HG03571 (cell line): ENCODE results near the gene PDPK1.
"Not testable (repeated sequence)": the region's sequence is repeated elsewhere in the genome, so short reads cannot be mapped to it uniquely, and the experiment has no call there.

ENCODE experiments used
- ATAC-seq: cut with Tn5 transposase; IDR thresholded peaks from one replicate; pipeline ENCODE4 v1.9.1; 2021; ENCODE audit not compliant: unreplicated experiment

The PDPK1 gene

GRCh38 chr16:2610781-2611498, 73.1 kb downstream of the PDPK1 start:
- no peak for ATAC-seq

GRCh38 chr16:2611499-2611862, 73.7 kb downstream of the PDPK1 start:
- no peak for ATAC-seq

GRCh38 chr16:2611877-2612276, 74.1 kb downstream of the PDPK1 start:
- not testable (repeated sequence) for ATAC-seq

DNA sequence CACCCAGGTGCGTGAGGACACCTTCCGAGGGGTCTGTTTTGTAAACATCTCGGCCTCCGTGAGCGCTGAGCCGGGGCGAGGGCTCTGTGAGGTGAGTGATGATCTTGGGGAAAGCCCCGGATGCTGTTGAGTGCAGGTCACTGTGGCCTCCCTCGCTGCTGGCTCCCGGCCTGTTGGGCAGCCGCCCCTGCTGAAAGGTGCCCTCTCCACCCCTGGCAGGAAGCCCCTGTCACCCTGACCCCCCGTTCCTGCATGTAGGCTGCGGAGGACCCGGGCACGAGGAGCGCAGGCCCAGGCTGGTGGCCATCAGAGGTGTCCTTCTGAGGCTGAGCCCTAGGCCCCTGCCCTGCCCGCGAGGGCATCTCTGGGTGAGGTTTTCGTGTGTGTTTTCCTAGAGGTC, 75.4 kb downstream of the PDPK1 start:
- not testable (repeated sequence) for ATAC-seq

- no peak for ATAC-seq
Measured at GRCh38 chr16:2614761-2615191, 77.0 kb downstream of the PDPK1 start.

GRCh38 chr16:2618964-2619363, 81.1 kb downstream of the PDPK1 start:
- ATAC-seq: not testable (repeated sequence)

DNA sequence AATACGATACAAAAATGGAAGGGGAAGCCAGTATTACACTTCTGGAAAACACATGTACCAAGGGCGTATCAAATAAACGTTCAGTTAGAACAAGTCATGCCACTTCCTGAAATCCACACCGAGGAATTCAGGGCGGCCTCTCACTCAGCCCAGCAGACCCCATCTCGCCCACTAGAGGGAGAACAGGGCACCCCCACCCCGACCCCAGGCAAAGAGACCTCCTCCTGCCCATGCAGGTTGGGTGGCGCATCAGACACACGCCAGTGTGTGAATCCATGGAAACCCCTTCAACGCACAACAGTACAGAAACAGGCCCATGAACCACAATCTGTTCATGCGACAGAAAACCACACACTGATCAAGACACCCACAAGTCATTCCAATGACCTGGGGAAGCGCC, 81.8 kb downstream of the PDPK1 start:
- not testable (repeated sequence) for ATAC-seq

- not testable (repeated sequence) for ATAC-seq
Measured at GRCh38 chr16:2620870-2621269, 83.0 kb downstream of the PDPK1 start.

DNA sequence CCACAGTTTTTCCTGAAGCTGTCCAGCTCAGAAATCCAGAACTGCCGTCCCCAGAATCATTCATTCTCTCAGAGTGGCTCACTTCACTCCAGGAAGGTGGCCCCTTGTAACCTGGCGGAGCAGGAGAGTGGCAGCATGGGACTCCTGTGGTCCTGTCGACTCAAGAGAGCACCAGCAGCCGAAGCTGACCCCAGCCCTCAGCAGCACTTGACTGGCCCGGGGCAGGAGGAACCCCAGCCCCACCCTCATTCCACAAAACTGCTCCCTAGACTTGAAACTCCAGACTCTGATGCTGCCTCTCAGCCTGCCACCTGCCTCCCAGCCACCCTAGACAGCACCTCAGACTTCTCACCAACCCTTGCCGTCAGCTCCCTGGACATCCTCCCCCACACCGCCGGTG, 83.6 kb downstream of the PDPK1 start:
- not testable (repeated sequence) for ATAC-seq

GRCh38 chr16:2627075-2627474, 89.3 kb downstream of the PDPK1 start:
- ATAC-seq: not testable (repeated sequence)

DNA sequence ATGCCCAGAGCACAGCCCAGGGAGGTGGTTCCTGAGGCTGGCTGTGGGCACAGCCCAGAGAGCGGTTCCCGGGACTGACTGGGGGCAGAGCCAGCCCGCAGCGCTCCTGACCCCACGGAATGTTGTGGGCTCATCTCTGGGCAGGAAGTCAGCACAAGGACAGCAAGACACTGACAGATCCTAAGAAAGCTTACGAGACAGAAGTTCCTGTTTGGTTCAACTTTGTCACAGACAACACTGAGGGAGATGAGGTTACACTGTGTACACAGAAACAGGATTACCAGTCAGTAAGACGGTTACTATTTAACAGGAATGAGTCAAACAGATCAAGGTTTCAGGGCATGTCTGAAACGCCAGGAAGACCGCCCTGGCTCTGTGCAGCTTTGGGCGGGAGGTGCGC, 93.4 kb downstream of the PDPK1 start:
- not testable (repeated sequence) for ATAC-seq

GRCh38 chr16:2632291-2632690, 94.5 kb downstream of the PDPK1 start:
- not testable (repeated sequence) for ATAC-seq

DNA sequence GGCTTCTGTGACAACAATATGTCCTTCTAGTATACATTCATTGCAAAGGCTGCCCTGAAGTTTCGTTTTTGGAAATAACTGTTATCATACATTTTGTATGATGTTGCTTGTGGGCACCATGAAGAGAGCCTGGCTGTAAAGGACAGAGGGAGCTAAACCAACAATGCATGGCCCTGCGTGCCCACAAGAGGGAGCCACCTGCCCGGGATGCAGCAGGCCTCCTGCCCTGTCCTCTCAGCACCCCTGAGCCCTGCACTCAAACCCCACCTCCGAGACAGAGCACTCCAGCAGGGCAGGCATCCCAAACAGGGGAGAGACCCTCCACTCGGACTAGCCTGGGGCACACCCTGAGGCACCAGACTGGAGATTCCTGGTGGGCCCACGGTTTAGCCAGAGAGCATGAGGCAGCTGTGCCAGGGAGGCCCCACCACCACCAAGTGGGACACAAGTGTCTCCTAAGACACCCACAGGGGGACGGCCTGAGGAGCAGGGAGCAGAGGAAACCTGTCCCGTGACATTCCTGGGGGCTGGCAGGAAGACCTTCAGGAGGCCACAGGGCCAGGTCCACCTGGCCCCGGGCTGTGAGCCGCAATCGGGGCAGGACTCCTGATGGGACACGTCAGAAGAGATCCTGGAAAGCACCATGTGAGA, 101.4 kb downstream of the PDPK1 start:
- ATAC-seq: not testable (repeated sequence)

DNA sequence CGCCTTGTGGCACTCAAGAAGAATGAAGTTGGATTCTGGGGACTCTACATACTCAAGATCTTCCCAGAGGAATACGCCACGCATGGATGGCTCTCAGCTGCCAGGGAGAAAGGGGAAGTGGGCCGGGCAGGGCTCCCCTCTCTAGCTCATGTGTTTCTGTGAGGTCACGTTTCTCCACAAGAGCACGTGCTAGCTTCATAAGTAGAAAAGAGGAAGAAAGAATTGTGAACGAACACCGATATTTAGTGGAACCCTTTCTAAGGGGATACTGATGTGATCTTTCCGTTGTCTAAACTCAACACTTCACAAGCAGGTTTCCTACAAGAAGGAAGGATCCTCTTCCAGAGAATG, 101.9 kb downstream of the PDPK1 start:
- not testable (repeated sequence) for ATAC-seq

DNA sequence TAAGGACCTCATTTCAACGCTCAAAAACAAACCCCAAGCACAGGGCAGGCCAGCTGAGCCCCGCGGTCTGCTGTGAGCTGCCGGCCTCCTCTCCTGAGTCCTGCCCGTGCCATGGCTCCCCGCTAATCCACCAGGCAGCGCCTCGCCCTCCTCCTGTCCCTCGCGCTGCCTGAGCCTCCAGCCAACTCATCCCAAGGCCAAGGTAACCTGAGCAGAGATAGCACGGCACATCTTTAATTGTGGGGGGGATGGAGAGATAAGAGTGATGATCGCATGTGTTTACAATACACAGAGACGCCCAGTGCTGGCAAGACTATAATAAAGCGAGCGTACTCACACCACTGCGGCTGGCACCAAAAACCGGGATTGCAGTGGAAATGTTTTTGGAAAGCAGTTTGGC, 104.7 kb downstream of the PDPK1 start:
- not testable (repeated sequence) for ATAC-seq

- ATAC-seq: not testable (repeated sequence)
Measured at GRCh38 chr16:2644754-2645453, 107.1 kb downstream of the PDPK1 start.

- ATAC-seq: not testable (repeated sequence)
Measured at GRCh38 chr16:2651268-2651871, 113.5 kb downstream of the PDPK1 start.
